Fibroblast of pulmonary artery (primary cell): ENCODE measurements around the gene XYLT1.

ENCODE experiments used
- DNase-seq: peaks from one replicate; pipeline ENCODE4 v3.0.0-alpha.2; 2010; ENCODE audit warnings: low read depth
- H3K4me3 ChIP-seq: replicated peaks from 2 replicates; pipeline ENCODE4 v1.5.1; 2011; ENCODE audit warnings: low read depth, mild to moderate bottlenecking, control low read depth, low read length, moderate library complexity
- CTCF ChIP-seq: IDR thresholded peaks from 2 replicates; pipeline ENCODE4 v1.5.1; 2011; ENCODE audit warnings: mild to moderate bottlenecking, control low read depth, low read length, inconsistent platforms; ENCODE audit errors: missing control alignments

XYLT1 gene

GRCh38 chr16:17433577-17434451, 36.9 kb downstream of the XYLT1 start:
- DNase-seq: peak; percentile 10
- TF ChIP-seq CTCF: no peak
- H3K4me3 ChIP-seq: no peak overlapping the region

GRCh38 chr16:17432901-17433576, 37.7 kb downstream of the XYLT1 start:
- TF ChIP-seq CTCF: no peak

GRCh38 chr16:17431968-17432625, 38.7 kb downstream of the XYLT1 start:
- no peak for TF ChIP-seq CTCF
- no peak overlapping the region for H3K4me3 ChIP-seq
- DNase-seq: no peak

More at GRCh38 chr16:17432901-17433576, 37.7 kb downstream of the XYLT1 start:
- peak; percentile 38 for DNase-seq
- H3K4me3 ChIP-seq: no peak overlapping the region

GRCh38 chr16:17431012-17431411, 39.7 kb downstream of the XYLT1 start:
- TF ChIP-seq CTCF: no peak
- DNase-seq: no peak
- H3K4me3 ChIP-seq: no peak overlapping the region

GRCh38 chr16:17426451-17426850, 44.3 kb downstream of the XYLT1 start:
- no peak for TF ChIP-seq CTCF
- no peak overlapping the region for H3K4me3 ChIP-seq
- DNase-seq: no peak

- TF ChIP-seq CTCF: no peak
- H3K4me3 ChIP-seq: no peak overlapping the region
- DNase-seq: no peak
Measured at GRCh38 chr16:17424771-17425170, 46.0 kb downstream of the XYLT1 start.
